ENCODE results near the gene NF1.
"Not testable (repeated sequence)": the region's sequence is repeated elsewhere in the genome, so short reads cannot be mapped to it uniquely, and the experiment has no call there.

The NF1 gene

GRCh38 chr17:31260151-31260550 is 165.4 kb downstream of the NF1 start:
- no peak for DNase-seq

DNA sequence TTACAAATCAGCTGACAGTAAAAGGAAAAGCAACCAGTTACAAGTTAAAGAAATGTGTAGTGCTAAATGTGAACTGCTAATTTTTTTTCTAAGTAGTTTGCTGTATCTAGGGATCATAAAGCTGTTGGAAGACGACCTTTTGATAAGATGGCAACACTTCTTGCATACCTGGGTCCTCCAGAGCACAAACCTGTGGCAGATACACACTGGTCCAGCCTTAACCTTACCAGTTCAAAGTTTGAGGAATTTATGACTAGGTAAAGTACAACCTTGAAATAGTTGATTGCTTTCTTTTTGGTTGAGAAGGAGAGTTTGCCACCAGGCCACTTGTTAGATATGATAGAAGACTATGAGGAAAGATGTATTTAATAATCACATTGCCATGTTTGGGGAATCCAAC is 166.8 kb downstream of the NF1 start:
- DNase-seq: no peak

GRCh38 chr17:31262923-31263322 is 168.1 kb downstream of the NF1 start:
- DNase-seq: not testable (repeated sequence)

DNA sequence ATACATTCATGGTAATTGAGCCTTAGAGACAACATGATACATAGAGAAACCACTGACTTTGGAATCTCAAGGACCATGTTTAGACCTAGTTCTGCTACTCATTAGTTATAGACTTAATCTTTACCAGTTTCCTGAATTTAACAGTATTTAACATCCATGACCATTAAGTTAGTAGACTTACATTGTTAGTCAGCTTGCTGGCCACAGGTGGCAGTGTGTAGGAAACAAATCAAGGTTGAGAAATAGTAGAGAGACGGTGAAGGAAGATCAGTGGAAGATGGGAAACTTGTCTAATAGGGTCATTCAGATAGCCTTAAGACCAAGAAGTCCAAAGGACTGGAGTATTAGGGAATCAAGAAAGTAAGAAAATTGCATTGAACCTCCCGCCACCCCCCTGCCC is 171.3 kb downstream of the NF1 start:
- DNase-seq: no peak

- no peak for DNase-seq
Observed at GRCh38 chr17:31269036-31269577, 174.3 kb downstream of the NF1 start.

DNA sequence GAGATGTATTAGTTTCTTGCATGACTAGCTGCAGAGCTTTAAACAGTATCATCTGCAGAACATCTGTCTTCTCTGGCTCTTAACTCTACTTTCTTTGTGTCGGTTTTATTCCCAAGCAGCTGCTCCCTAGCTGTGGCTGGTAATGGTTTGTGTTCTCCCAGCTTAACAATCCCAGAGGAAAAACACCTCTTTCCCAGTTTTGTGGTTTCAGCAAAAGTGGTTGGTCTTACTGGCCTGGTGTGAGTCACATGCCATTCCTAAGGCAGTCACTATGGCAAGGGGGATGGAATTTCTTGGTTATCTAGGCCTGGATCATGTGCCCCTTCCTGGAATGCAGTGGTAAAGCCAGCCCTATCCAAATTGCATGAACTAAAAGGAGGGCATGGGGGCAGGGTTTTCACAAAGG is 174.8 kb downstream of the NF1 start:
- DNase-seq: no peak

- DNase-seq: no peak
Observed at GRCh38 chr17:31272236-31272635, 177.5 kb downstream of the NF1 start.

GRCh38 chr17:31272803-31273202 is 178.0 kb downstream of the NF1 start:
- no peak for DNase-seq

DNA sequence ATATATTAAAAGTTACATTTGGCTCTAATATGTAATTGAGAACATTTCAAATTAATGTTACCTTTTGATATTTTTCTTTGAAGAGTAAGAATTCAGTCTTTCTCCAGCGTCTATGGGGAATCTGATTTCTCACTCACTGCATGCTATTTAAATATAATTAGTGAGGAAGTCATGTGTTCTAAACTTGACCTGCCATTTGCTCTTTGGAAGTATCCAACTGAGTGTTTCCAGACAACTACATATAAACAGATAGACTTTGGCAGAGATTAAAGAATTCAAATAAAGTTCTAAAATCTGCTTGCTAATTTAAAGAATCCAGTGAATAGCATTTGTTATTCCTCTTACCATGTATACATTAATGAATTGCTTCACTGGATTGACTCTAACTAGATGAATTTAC is 178.7 kb downstream of the NF1 start:
- no peak for DNase-seq

DNA sequence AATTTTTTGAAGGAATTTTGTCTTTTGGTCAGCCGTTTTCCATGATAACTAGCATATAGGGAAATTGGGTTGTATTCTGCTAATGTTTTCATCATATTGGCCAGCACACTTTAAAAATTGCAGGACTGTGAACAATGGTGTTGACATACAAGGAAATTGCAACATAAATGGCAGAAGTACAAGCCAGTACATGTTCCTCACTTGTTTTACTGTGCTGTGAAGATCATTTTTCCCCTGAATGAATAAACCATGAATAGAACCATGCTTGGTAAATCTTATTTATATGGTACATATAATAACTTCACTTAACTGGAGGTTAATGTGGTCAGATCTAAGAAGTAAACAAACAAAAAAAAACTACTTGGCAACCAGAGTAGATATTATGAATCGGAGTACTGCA is 179.5 kb downstream of the NF1 start:
- DNase-seq: no peak

- DNase-seq: no peak
Observed at GRCh38 chr17:31275116-31275515, 180.3 kb downstream of the NF1 start.

DNA sequence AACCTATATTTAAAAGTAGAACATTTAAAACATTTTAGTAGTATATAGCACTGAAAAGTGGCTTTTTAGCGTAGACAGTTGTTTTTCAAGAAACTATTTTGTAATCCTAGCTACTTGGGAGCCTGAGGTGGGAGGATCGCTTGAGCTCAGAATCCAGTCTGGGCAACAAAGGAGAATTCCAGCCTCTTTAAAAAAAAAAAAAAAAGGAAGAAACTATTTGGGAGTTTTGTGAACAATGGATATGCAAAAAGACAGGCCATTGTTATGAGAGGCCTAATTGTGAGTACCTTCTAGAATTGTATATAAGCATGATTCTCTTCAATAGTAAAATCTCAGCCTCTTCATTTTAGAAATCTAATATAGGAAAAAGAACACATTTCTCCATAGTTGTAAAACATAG is 184.6 kb downstream of the NF1 start:
- DNase-seq: no peak

DNA sequence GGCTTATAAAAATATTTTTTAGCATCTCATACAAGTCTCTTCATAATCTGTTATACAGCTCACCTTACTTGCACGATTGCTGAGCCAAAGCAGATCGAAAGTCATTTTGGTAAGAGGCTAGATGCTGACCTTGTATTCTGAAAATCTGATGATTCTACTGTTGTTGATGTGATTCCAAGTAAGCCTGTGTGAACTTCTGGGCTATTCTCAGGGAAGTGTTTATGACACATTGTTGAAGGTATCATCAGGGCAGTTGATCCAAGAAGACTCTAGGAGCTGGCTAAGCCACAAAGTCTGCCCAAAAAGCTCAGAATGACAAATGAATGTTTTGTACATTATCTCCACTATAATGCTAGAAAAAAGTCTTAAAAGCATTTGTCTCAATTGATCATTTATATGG is 186.3 kb downstream of the NF1 start:
- no peak for DNase-seq

DNA sequence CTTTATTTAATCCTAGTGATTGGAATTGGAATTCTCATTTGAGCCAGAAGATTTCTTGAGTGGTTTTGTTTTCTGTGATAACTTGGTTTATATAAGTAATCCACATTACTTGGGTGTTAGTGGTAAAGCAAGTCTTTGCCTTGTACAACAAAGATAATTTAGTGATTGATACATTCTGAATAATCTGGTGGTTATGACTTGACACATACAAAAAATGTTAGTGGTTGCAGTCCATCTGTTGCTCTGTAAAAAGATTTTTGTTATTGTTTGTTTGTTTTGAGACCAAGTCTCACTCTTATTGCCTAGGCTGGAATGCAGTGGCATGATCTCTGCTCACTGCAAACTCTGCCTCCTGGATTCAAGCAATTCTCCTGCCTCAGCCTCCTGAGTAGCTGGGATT is 189.1 kb downstream of the NF1 start:
- no peak for DNase-seq

GRCh38 chr17:31286587-31286986 is 191.8 kb downstream of the NF1 start:
- no peak for DNase-seq

DNA sequence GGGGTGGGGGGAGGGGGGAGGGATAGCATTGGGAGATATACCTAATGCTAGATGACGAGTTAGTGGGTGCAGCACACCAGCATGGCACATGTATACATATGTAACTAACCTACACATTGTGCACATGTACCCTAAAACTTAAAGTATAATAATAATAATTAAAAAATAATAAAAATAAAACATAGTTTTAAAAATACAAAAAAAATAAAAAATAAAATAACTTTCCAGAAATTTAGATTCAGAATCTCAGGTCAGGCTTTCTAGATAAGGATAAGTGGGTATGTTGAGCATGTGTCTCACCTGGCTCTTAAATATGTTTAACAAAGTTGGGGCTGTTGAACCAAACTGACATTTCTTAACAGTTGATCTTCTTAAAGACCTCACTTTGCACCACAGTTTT is 193.2 kb downstream of the NF1 start:
- not testable (repeated sequence) for DNase-seq

DNA sequence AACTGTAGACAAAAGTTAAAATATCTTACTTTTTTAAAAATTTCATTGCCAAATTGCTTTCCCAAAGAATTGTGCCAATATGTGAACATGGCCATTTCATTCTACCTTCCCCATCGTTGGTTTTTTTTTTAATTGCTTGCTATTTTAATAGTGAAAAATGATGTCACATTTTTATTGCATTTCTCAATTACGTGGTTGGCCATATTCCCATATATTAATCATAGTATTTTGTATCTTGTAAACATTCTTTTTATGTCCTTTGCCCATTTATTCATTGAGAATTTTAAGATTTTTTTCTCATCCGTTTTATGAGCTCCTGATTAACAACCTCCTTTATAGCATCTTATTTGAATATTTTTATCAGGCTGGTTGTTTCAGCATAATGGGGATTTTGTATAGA is 195.0 kb downstream of the NF1 start:
- DNase-seq: no peak

DNA sequence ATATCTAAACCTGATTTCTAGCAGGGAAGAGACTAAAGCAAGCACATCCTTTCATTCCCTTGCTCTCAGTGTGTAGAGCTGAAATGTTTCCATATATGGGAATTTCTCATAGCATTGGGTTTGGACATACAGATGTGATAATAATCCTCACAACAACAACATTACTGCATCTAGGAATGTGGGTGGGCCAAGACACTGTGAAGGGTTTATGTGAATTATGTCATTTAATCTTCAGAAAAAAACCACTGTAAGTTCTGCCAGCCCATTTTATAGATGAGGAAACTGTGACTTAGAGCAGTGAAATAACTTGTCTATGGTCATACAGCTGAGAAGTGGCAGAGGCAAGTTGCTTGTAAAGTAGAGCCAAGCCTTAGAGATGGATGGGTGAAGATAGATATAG is 197.0 kb downstream of the NF1 start:
- DNase-seq: no peak

DNA sequence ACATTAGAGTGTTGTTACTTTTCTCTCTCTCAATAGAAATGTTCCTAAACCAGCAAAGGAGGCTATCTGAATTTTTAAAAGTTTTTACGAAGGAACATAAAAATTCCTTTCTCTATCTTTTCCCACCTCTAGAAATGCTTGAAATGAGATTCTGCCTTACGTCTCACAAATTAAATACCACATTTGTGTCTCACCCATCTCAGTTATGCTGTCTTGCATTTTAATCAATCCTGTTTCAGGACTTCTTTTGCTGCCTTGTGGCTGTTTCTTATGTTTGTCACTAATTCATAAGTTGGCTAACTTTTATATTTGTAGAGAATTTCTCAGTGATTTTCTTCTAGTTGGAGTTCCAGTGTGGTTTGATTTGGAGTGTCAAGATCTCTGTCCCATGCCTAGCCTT is 198.8 kb downstream of the NF1 start:
- no peak for DNase-seq

GRCh38 chr17:31294231-31294630 is 199.5 kb downstream of the NF1 start:
- no peak for DNase-seq

GRCh38 chr17:31294820-31295488 is 200.2 kb downstream of the NF1 start:
- DNase-seq: no peak

DNA sequence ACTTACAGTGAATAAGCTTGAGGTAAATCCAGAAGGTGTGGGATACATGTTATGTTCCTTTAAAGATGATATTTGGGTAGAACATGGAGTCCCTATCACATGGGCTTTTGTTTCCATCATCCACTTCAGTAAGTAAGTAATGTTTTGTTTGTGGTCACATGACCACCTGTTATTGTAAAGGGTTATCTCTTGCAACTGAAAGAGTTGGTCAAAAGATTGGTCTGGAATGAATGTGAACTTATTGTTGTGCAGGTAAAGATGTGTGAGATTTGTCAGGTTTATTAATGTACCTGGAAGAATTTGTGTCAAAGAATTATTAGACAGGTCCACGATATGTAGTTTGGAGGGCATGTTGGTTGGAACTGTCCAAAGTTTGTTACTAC is 200.7 kb downstream of the NF1 start:
- DNase-seq: no peak

GRCh38 chr17:31296142-31296541 is 201.4 kb downstream of the NF1 start:
- no peak for DNase-seq

DNA sequence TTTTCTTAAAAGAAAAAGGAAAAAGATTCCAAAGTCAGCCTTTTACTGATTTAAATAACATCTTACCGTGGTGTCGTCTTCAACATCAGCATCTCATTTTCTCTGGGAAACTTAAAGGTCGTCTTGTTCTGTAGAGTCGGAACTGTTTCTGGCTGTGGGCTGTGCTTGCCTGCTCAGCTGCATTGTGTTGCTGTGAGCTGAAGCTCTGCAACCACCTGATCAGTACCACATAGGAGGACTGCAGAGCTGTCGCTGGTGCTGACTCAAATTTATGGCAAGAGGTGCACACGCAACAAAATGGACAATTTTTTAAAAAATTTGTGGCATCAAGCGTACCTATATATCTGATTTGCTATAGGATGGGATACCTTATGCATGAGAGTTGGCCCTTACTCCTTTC is 202.3 kb downstream of the NF1 start, which contains the start of gene OMG:
Gene OMG, minus strand, starts transcription at position 150 of the 400 bp plus-strand sequence. CDS start 908 bp downstream, outside the sequence.
- no peak for DNase-seq

- no peak for DNase-seq
Observed at GRCh38 chr17:31299624-31300023, 204.8 kb downstream of the NF1 start.

Measured in NCI-H345 (cell line).